Measurements from ENCODE around the gene LPP. TPM values are rescaled to one million over a fixed set of nuclear protein-coding genes. Genes with fewer than 3 reads are reported as not detected.

The LPP gene
- total and polyA plus RNA-seq, 2 of the 4 experiments (the other 2 are of a cell fraction), result 16.0 to 130 TPM

GRCh38 chr3:188496390-188496789, 342.4 kb downstream of the LPP start:
- ChIA-PET CTCF (no interaction called here), POLR2A (ENCODE audit: unreplicated experiment) (no interaction called here)
- dilution Hi-C loops (cut with HindIII; ENCODE audit: low sequenced_read_pairs, unreplicated experiment), result no loop called here
- H3K79me1 ChIP-seq (ENCODE audit: low read depth in 1 of 2, low read length in 2 of 2), result peaks cover 28 to 53% of the 10 kb centered on the region in 2 experiments
- H4K20me1 ChIP-seq (ENCODE audit: insufficient read depth, low read length), result peaks cover 20% of the 10 kb centered on the region
- H2AFZ ChIP-seq (replicated peaks; ENCODE audit: low read length, poor library complexity), result no peak overlapping the region
- H4K91ac ChIP-seq (ENCODE audit: insufficient read depth, low read depth, low read length), result no peak overlapping the region
- H2AK5ac ChIP-seq (ENCODE audit: low read depth, low read length), result no peak overlapping the region
- H3K9me1 ChIP-seq (ENCODE audit: insufficient read depth, low read length), result peaks cover 11% of the 10 kb centered on the region
- H2BK20ac ChIP-seq (ENCODE audit: low read depth, low read length), result no peak overlapping the region
- H2BK15ac ChIP-seq (ENCODE audit: low read depth, low read length), result no peak overlapping the region
- H2AK9ac ChIP-seq (replicated peaks; ENCODE audit: low read depth, low read length, poor library complexity), result no peak overlapping the region
- H2BK120ac ChIP-seq (ENCODE audit: low read depth, low read length), result no peak overlapping the region
- DNase-seq (no peak), ATAC-seq (ENCODE audit: low read depth) (no peak)
- H3K27ac ChIP-seq (ENCODE audit: insufficient read depth, low read length), result no peak overlapping the region
- H2BK5ac ChIP-seq (ENCODE audit: low read depth, low read length, poor library complexity, severe bottlenecking), result no peak overlapping the region
- no peak overlapping the region for H3K4ac ChIP-seq (ENCODE audit: low read depth, low read length)
- H4K8ac ChIP-seq (ENCODE audit: low read depth in 2 of 2, low read length in 2 of 2), result no peak overlapping the region
- H3K9me3 ChIP-seq (ENCODE audit: control insufficient read depth, insufficient read depth, low read length), result no peaks in the 10 kb centered on the region
- no peak overlapping the region for H4K5ac ChIP-seq (ENCODE audit: low read depth, low read length)
- H3K18ac ChIP-seq (ENCODE audit: low read depth, low read length), result no peak overlapping the region
- H3K56ac ChIP-seq (ENCODE audit: extremely low read depth, insufficient read depth, low read length), result no peak overlapping the region
- no peak overlapping the region for H3K4me3 ChIP-seq (ENCODE audit: insufficient read depth, low read depth, low read length)
- H3K27me3 ChIP-seq (ENCODE audit: control insufficient read depth, insufficient read depth, low read length), result no peaks in the 10 kb centered on the region
- intact Hi-C loops (cut with micrococcal nuclease), result no loop called here
- no CpG with 5 or more reads among the region's 3 CpGs for WGBS, 2 experiments (ENCODE audit: extremely low coverage in 2 of 2, insufficient read length in 1 of 2)
- H3K23ac ChIP-seq (ENCODE audit: low read depth, low read length), result no peak overlapping the region
- TF ChIP-seq MXI1 (IDR thresholded peaks at IDR 0.05; ENCODE audit: borderline replicate concordance, low read depth, low read length) (no peak), NFE2L2 (IDR thresholded peaks at IDR 0.05; ENCODE audit: low read depth, low read length) (no peak), RAD21 (IDR thresholded peaks at IDR 0.05; ENCODE audit: low read length) (no peak)
- no TSS peak for BruUV-seq (replicated peaks)
- peaks cover 1% of the 10 kb centered on the region; the same call in 1 of the 2 replicates for H3K36me3 ChIP-seq (ENCODE audit: control insufficient read depth, insufficient read depth, low read length)
- H3K4me1 ChIP-seq (ENCODE audit: control insufficient read depth, insufficient read depth, low read length), result peaks cover 2% of the 10 kb centered on the region
- H3K9ac ChIP-seq (ENCODE audit: low read depth, low read length), result no peak overlapping the region
- H3K4me2 ChIP-seq (ENCODE audit: low read depth, low read length), result no peak overlapping the region
- in situ Hi-C loops (cut with MboI; ENCODE audit: low sequenced_read_pairs), result no loop called here
- no peak overlapping the region for H3K14ac ChIP-seq (replicated peaks; ENCODE audit: low read depth, low read length)
